Measurements from ENCODE around the gene HMCN2.

The HMCN2 gene

GRCh38 chr9:130438382-130438981, 172.9 kb downstream of the HMCN2 start:
- H3K27ac Mint-ChIP-seq = no peak overlapping the region
- peaks cover 15% of the 10 kb centered on the region for H3K36me3 Mint-ChIP-seq (ENCODE audit: low read depth)
- H3K9me3 Mint-ChIP-seq = peaks cover 29% of the 10 kb centered on the region
- no peak for DNase-seq
- H3K4me3 Mint-ChIP-seq = no peak overlapping the region
- no peak for TF ChIP-seq CTCF (IDR thresholded peaks at IDR 0.05)
- peaks cover 7% of the 10 kb centered on the region for H3K4me1 Mint-ChIP-seq
- peaks cover 53% of the 10 kb centered on the region for H3K27me3 Mint-ChIP-seq (ENCODE audit: low read depth, poor library complexity)

GRCh38 chr9:130441031-130441430, 175.5 kb downstream of the HMCN2 start:
- Mint-ChIP-seq H3K27me3 (ENCODE audit: low read depth, poor library complexity) (peaks cover 42% of the 10 kb centered on the region), H3K27ac (no peak overlapping the region), H3K4me1 (peaks cover 14% of the 10 kb centered on the region), H3K9me3 (peaks cover 29% of the 10 kb centered on the region), H3K36me3 (ENCODE audit: low read depth) (peaks cover 15% of the 10 kb centered on the region), H3K4me3 (no peak overlapping the region)
- TF ChIP-seq CTCF (IDR thresholded peaks at IDR 0.05) = no peak
- DNase-seq = no peak

- peaks cover 29% of the 10 kb centered on the region for H3K27me3 Mint-ChIP-seq (ENCODE audit: low read depth, poor library complexity)
- no peak for DNase-seq
- H3K27ac Mint-ChIP-seq = no peak overlapping the region
- peaks cover 25% of the 10 kb centered on the region for H3K4me1 Mint-ChIP-seq
- H3K36me3 Mint-ChIP-seq (ENCODE audit: low read depth) = peaks cover 15% of the 10 kb centered on the region
- peak overlapping the region; percentile 32 for H3K4me3 Mint-ChIP-seq
- no peak for TF ChIP-seq CTCF (IDR thresholded peaks at IDR 0.05)
- H3K9me3 Mint-ChIP-seq = peaks cover 29% of the 10 kb centered on the region
These were observed 177.3 kb downstream of the HMCN2 start for GRCh38 chr9:130442746-130443455.

- TF ChIP-seq CTCF (IDR thresholded peaks at IDR 0.05) = no peak
- peaks cover 15% of the 10 kb centered on the region for H3K36me3 Mint-ChIP-seq (ENCODE audit: low read depth)
- peaks cover 29% of the 10 kb centered on the region for H3K9me3 Mint-ChIP-seq
- no peak overlapping the region for H3K27ac Mint-ChIP-seq
- peak overlapping the region; percentile 42 for H3K4me3 Mint-ChIP-seq
- no peak for DNase-seq
- H3K4me1 Mint-ChIP-seq = peaks cover 29% of the 10 kb centered on the region
- peaks cover 30% of the 10 kb centered on the region for H3K27me3 Mint-ChIP-seq (ENCODE audit: low read depth, poor library complexity)
These were observed 177.9 kb downstream of the HMCN2 start for GRCh38 chr9:130443456-130443801.

GRCh38 chr9:130443840-130444492, 178.4 kb downstream of the HMCN2 start:
- Mint-ChIP-seq H3K9me3 (peaks cover 29% of the 10 kb centered on the region), H3K4me1 (peaks cover 29% of the 10 kb centered on the region), H3K4me3 (peak overlapping the region; percentile 42), H3K27me3 (ENCODE audit: low read depth, poor library complexity) (peaks cover 30% of the 10 kb centered on the region), H3K27ac (no peak overlapping the region), H3K36me3 (ENCODE audit: low read depth) (peaks cover 15% of the 10 kb centered on the region)
- DNase-seq = no peak
- no peak for TF ChIP-seq CTCF (IDR thresholded peaks at IDR 0.05)

Measured in nephron progenitor cell (in vitro differentiated cells).